ENCODE measurements around the gene GAA. TPM values are rescaled to one million over a fixed set of nuclear protein-coding genes. Genes with fewer than 3 reads are reported as not detected.

GAA gene
- total and polyA plus RNA-seq, 2 of the 13 experiments (the other 11 are each of a cell fraction or from before 2014, with no cell fraction given): 21.6 to 36.4 TPM

DNA sequence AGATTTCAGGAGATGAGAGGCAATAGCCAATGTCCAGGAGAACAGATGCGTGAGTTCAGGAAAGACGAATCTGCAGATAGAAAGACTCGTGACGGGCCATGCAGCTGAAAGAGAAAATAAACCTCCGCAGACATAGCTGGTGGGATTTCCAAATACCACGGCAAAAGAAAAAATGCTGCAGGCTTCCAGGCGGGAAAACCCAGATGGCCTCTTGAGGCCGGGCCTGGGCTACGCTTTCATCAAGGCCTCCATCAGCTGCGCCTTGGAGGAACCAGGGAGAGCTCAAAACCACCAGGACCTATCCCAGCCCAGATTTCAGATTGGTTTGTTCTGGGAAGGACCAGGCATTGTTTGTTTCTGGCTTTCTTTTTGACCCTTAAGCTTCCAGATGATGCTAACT, 48.3 kb upstream of the GAA start (continued):
- TF ChIP-seq ZNF292 (CRISPR knock-in tag; IDR thresholded peaks at IDR 0.05; ENCODE audit: borderline replicate concordance, low read depth): no peak

DNA sequence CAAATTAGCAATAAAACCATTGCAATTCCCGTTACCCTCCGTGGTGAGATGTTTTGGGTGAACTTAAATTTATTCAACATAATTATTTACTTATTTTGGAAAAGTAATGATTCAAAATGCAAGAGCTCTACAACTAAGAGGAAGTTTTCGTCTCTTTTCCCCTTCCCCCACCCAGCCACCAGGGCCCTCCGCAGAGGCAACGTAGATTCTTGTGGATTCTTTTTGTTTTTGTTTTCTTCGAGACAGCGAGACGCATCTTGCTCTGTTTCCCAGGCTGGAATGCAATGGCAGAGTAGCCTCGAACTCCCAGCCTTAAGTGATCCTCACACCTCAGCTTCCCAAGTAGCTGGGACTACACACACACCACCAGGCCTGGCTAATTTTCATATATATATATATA, 45.8 kb upstream of the GAA start:
- no peak overlapping the region for H2AFZ ChIP-seq (ENCODE audit: low read length)
- no peaks in the 10 kb centered on the region for H3K27me3 ChIP-seq (ENCODE audit: control insufficient read depth in 1 of 2, insufficient read depth in 2 of 2, low read length in 2 of 2)
- no peak overlapping the region for H3K9ac ChIP-seq (ENCODE audit: insufficient read depth, low read depth, low read length)
- no peaks in the 10 kb centered on the region for H3K4me1 ChIP-seq (ENCODE audit: insufficient read depth, low read length)
- DNase-seq (ENCODE audit: low spot score): no peak
- no peaks in the 10 kb centered on the region for H4K20me1 ChIP-seq (ENCODE audit: insufficient read depth, low read length)
- BruUV-seq (replicated peaks): no TSS peak
- intact Hi-C loops (cut with micrococcal nuclease; ENCODE audit: unreplicated experiment) (no loop called here), in situ Hi-C loops (cut with HindIII; ENCODE audit: extremely low pct_ligation_motif_present, low pct_unique_long_range_greater_than_20kb) (no loop called here)
- no peaks in the 10 kb centered on the region for H3K9me3 ChIP-seq (ENCODE audit: low read length)
- WGBS (ENCODE audit: low lambda C conversion rate): 91% methylated on average over 9 of the region's 9 CpGs
- no peak for FAIRE-seq
- ChIA-PET CTCF (ENCODE audit: low intra/inter-chr PET ratio, low total read pairs) (no interaction called here), POLR2A (no interaction called here)
- no peaks in the 10 kb centered on the region; a peak in 1 of 5 replicates for H3K36me3 ChIP-seq (replicated peaks in 1 of 2; ENCODE audit: control insufficient read depth in 1 of 2, insufficient read depth in 2 of 2, low read length in 2 of 2)
- no peak for ATAC-seq
- H3K4me3 ChIP-seq (replicated peaks in 1 of 3; ENCODE audit: insufficient read depth in 1 of 3, low read depth in 2 of 3, low read length in 3 of 3): no peak overlapping the region
- H3K79me2 ChIP-seq (ENCODE audit: insufficient read depth, low read length): no peaks in the 10 kb centered on the region
- H3K27ac ChIP-seq (ENCODE audit: extremely low read length, insufficient read depth, low read length): no peak overlapping the region
- no peak overlapping the region for H3K4me2 ChIP-seq (ENCODE audit: low read depth, low read length)
- TF ChIP-seq POLR2AphosphoS2 (IDR thresholded peaks at IDR 0.05; ENCODE audit: low read depth, low read length) (no peak), ZNF263 (CRISPR knock-in tag; IDR thresholded peaks at IDR 0.05) (no peak), PAX8 (CRISPR knock-in tag; IDR thresholded peaks at IDR 0.05; ENCODE audit: borderline replicate concordance) (no peak), ZNF432 (CRISPR knock-in tag; IDR thresholded peaks at IDR 0.05; ENCODE audit: borderline replicate concordance) (no peak), BCL6 (CRISPR knock-in tag; IDR thresholded peaks at IDR 0.05) (no peak), FOXO1 (CRISPR knock-in tag; IDR thresholded peaks at IDR 0.05) (no peak), ATF1 (CRISPR knock-in tag; IDR thresholded peaks at IDR 0.05) (no peak), NCOA5 (CRISPR knock-in tag; IDR thresholded peaks at IDR 0.05) (no peak), ZBTB42 (CRISPR knock-in tag; IDR thresholded peaks at IDR 0.05) (no peak), ESRRA (CRISPR knock-in tag; IDR thresholded peaks at IDR 0.05; ENCODE audit: low read depth) (no peak), ZSCAN9 (CRISPR knock-in tag; IDR thresholded peaks at IDR 0.05; ENCODE audit: borderline replicate concordance) (no peak), RNF2 (conservative IDR thresholded peaks at IDR 0.05; ENCODE audit: low read depth) (no peak), RARA (CRISPR knock-in tag; IDR thresholded peaks at IDR 0.05) (no peak)
- TF ChIP-seq, protein P1, sequence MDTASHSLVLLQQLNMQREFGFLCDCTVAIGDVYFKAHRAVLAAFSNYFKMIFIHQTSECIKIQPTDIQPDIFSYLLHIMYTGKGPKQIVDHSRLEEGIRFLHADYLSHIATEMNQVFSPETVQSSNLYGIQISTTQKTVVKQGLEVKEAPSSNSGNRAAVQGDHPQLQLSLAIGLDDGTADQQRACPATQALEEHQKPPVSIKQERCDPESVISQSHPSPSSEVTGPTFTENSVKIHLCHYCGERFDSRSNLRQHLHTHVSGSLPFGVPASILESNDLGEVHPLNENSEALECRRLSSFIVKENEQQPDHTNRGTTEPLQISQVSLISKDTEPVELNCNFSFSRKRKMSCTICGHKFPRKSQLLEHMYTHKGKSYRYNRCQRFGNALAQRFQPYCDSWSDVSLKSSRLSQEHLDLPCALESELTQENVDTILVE (CRISPR knock-in tag; IDR thresholded peaks at IDR 0.05): no peak
- TF ChIP-seq, protein P2, sequence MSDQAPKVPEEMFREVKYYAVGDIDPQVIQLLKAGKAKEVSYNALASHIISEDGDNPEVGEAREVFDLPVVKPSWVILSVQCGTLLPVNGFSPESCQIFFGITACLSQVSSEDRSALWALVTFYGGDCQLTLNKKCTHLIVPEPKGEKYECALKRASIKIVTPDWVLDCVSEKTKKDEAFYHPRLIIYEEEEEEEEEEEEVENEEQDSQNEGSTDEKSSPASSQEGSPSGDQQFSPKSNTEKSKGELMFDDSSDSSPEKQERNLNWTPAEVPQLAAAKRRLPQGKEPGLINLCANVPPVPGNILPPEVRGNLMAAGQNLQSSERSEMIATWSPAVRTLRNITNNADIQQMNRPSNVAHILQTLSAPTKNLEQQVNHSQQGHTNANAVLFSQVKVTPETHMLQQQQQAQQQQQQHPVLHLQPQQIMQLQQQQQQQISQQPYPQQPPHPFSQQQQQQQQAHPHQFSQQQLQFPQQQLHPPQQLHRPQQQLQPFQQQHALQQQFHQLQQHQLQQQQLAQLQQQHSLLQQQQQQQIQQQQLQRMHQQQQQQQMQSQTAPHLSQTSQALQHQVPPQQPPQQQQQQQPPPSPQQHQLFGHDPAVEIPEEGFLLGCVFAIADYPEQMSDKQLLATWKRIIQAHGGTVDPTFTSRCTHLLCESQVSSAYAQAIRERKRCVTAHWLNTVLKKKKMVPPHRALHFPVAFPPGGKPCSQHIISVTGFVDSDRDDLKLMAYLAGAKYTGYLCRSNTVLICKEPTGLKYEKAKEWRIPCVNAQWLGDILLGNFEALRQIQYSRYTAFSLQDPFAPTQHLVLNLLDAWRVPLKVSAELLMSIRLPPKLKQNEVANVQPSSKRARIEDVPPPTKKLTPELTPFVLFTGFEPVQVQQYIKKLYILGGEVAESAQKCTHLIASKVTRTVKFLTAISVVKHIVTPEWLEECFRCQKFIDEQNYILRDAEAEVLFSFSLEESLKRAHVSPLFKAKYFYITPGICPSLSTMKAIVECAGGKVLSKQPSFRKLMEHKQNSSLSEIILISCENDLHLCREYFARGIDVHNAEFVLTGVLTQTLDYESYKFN (CRISPR knock-in tag; conservative IDR thresholded peaks at IDR 0.05): no peak
- TF ChIP-seq, protein P3, sequence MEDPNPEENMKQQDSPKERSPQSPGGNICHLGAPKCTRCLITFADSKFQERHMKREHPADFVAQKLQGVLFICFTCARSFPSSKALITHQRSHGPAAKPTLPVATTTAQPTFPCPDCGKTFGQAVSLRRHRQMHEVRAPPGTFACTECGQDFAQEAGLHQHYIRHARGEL (CRISPR knock-in tag; IDR thresholded peaks at IDR 0.05): no peak
- TF ChIP-seq, protein P4, sequence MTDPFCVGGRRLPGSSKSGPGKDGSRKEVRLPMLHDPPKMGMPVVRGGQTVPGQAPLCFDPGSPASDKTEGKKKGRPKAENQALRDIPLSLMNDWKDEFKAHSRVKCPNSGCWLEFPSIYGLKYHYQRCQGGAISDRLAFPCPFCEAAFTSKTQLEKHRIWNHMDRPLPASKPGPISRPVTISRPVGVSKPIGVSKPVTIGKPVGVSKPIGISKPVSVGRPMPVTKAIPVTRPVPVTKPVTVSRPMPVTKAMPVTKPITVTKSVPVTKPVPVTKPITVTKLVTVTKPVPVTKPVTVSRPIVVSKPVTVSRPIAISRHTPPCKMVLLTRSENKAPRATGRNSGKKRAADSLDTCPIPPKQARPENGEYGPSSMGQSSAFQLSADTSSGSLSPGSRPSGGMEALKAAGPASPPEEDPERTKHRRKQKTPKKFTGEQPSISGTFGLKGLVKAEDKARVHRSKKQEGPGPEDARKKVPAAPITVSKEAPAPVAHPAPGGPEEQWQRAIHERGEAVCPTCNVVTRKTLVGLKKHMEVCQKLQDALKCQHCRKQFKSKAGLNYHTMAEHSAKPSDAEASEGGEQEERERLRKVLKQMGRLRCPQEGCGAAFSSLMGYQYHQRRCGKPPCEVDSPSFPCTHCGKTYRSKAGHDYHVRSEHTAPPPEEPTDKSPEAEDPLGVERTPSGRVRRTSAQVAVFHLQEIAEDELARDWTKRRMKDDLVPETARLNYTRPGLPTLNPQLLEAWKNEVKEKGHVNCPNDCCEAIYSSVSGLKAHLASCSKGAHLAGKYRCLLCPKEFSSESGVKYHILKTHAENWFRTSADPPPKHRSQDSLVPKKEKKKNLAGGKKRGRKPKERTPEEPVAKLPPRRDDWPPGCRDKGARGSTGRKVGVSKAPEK (CRISPR knock-in tag; IDR thresholded peaks at IDR 0.05; ENCODE audit: borderline replicate concordance): no peak

All from HepG2 (cell line).